HG03469 (cell line): Measurements from ENCODE around the gene YOD1.

Experiments
- ATAC-seq: cut with Tn5 transposase; IDR thresholded peaks from one replicate; pipeline ENCODE4 v1.9.1; 2021; ENCODE audit warnings: mild to moderate bottlenecking, moderate library complexity, moderate number of reproducible peaks; ENCODE audit not compliant: unreplicated experiment

YOD1 gene

DNA sequence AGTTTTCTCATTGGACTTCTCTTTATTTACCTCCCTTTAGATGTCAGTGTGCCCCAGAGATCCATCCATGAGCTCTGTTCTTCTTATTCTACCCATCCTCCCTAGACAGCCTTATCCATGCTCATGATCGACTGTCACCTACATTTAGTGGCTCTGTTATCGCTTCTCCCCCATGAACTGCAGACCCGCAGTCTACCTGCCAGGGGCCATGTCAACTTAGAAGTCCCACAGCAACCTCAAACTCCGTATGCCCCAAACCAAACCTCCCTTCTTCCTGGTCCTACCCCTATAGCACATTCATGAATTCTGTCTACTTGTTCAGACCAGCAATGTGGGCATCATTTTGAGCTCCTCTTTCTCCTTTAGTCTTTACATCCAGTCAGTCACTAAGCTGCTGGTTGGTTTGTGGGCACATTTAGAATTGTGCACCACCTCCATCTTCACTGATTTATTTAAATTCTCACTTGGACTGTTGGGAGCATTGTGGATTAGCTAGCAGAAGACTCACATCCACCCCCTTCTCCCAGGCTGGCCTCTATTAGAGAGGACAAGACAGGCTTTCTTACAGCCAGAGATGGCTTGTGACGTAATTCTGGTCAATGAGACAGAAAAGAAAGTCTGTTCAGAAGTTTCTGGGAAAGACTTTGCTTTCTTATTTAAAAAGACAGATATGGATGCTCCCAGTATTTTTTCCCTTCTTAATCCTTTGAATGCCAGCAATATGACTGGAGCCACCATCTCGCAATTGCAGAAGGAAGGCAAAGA lies 37.5 kb downstream of the YOD1 start:
- ATAC-seq = no peak

DNA sequence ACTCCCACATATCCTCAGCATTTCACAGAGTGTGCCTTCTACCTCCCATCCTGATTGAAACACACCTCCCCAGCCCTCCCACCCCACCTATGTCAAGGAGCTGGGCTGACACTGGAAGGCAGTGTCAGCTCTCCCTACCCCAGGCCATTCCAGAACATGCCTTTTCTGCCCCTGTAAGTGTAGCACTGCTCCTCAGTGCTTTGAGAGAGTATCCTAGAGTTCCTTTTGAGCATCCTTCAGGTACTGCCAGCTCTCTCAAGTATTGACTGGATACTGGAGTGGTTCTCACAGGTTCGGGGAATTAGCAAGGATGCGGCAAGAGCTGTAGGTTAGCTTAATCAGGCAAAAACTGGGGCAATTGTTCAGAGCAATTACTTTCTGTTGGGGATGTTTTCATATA lies 40.3 kb downstream of the YOD1 start:
- no peak for ATAC-seq

DNA sequence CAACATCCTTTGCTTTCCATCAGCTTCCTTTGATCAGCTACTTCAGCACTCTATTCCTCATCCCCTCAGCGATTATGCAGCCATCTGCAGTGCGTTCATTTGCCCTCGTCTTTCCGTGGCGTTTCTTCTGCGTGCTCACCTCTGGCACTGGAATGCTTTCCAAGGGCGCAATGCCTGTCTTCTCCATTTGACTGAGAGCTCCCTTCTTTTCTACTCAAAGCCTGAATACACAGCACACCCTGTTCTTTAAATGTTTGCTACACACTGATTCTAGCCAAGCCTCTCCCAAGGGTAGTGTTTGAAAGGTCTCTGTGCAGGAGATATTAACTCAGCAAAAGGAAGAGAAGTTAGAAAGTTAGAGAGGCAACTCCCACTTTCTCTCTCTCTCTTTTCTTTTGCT lies 41.1 kb downstream of the YOD1 start:
- ATAC-seq = no peak

DNA sequence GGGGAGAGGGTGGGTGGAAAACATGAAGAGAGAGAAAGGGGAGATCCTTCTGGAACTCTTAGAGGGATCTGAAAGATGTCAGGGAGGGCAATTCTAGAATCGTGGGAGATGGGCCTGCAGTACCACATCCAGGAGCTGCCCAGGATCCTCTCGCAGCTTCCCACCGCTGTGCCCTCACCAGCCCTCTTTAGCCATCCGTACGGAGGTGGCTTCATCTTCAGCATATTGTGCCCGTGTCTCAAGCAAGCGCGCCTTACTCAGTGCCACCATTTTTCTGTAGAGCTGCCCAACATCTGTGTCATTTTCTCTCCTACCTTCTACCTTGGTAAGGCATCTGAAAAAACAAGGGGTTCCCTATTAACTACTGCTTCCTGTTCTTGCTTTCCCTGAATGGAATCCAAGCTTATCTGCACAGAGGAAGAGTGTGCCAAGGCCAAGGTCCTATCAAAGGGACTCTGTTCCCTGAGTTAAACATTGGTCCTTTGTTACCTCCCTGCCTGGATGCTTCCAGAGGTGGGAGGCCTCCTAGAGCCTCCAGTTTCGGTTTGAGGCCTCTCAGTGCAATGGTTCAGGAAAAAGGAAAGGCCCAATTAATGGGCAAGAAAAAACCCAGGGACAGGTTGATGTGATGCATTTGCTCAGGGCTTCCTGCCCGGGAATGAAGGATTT lies 41.7 kb downstream of the YOD1 start:
- ATAC-seq = no peak

DNA sequence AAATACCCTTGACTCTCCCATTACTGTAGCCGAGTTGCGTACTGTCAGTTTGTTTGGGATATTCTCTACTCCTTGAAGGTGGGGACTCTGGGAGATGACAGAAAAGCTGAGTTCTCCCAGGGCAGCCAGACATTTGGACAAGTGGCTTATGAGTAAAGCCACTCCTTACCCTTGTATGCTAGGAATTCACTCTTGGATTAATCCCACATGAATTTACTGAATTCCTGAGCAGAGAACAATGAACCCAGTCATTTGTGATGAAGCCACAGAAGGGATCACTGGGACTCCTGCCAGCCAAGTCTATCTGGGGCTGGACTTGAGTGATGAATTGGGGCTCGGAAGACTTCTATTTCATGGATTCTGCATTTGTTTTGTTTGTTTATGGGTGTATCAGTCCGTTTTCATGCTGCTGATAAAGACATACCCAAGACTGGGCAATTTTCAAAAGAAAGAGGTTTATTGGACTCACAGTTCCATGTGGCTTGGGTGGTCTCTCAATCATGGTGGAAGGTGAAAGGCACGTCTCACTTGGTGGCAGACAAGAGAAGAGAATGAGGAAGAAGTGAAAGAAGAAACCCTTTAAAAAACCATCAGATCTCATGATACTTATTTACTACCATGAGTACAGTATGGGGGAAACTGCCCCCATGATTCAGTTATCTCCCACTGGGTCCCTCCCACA lies 43.5 kb downstream of the YOD1 start:
- no peak for ATAC-seq

DNA sequence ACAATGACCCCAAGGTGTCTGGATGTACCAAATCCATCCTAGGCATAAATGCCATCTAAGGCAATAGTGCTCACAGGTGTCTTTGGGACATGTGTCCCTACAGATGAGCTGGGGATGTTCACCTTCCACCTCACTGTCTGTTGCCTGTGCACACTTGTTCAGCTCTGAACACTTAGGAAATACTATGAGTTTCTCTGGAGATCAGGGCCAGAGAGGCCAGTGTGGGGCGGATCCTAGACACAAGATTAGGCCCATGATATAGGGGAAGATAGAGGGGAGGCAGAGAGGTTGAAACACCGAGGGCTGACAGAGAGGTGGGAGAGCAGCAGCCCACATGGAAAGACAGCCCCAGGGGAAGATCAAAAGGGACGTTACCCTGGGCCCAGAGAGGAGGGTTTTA lies 44.1 kb downstream of the YOD1 start:
- no peak for ATAC-seq

DNA sequence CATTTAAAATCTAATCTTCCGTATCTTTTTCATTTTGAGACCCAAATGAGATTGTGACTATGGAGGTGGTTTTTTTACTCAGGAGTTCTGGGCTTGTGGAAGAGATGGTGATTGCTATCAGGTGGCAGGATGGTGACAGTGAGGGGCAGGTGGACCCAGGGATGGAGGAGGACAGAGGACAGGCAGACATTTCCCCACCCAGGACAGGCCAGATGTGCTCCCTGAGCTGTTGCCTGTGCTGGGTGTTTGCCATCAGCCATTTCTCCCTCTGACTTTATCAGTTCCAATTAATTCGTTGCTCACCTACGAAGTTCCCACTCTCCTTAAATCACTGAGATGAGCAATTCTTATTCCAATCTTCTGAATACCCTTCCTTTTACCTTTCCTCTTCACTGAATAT lies 44.9 kb downstream of the YOD1 start:
- no peak for ATAC-seq

DNA sequence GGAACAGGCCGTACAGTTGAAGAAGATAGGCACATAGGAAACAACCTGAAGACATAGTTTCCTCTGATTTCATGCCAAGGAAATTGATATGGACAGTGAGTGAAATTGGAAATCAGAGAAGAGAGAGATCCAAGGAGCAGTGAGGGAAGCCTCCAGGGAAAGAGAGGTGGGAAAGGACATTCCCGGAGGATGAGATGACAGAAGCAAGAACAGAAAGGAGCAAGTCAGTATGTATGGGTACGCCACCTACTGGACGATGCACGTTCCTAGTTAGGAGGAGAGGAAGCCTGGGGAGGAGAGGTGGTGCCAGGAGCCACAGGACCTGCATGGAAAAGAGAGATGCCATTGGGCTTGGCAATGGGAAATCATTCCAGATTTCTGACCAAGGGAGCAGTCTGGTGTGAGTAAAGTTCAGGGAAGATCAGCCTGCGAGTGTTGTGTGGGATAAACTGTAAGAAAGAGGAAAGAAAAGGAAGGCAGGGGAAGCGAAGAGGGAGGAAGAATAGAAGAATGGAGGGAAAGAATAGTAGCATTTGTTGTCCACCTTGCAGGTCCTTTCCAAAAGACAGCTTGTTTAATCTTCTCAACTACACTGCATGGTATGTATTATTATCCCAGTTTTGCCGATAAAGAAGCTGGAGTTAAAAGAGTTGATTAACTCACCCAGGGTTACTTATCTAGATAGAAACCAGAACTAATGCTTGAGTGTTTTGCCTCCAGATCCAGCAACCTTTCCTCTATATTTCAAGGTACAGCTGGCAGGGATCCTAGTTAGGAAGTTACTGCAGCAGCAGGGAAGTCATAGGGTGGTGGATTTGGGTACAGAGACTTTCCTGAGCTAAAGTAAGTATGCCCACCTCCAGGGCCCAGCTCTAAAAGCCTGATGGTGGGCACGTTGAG lies 45.8 kb downstream of the YOD1 start:
- ATAC-seq = no peak

DNA sequence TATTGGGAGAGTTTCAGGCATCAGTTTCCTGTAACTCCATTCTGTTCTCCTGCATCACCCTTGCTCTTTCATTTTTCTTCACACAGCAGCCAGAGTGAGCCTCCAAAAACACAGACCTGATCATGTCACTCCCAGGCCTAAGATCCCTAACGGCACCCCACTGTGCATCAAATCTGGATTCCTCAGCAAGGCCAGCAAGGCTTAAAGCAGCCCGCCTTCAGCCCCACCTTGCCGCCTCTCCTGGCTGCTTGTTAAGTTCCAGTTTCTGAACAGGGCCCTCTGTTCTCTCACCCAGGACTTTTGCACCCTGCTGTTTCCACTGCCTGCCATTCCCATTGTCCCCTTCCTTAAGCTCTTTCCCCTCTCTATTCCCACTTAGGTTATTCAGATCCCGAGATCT lies 47.8 kb downstream of the YOD1 start:
- ATAC-seq = no peak

DNA sequence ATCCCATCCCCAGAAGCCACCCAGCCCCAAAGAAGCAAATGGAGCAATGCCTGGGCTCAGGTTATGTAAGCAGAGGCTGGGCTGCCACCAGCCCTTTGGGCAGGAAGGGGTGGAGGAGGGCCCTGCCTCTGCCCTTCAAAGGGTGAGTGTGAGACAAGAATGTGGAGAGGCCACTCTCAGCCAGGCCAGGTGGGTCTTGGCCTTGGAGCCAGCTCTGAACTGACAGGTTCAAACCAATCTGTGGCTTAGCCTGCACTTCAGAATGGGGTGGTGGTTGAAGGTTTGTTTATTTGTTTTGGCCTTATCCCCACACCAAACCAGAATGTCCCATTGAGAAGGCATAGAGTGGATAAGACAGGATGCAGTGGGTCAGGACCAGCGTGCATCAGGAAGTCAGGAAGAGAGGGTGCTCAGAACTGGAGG lies 48.3 kb downstream of the YOD1 start:
- ATAC-seq = no peak

DNA sequence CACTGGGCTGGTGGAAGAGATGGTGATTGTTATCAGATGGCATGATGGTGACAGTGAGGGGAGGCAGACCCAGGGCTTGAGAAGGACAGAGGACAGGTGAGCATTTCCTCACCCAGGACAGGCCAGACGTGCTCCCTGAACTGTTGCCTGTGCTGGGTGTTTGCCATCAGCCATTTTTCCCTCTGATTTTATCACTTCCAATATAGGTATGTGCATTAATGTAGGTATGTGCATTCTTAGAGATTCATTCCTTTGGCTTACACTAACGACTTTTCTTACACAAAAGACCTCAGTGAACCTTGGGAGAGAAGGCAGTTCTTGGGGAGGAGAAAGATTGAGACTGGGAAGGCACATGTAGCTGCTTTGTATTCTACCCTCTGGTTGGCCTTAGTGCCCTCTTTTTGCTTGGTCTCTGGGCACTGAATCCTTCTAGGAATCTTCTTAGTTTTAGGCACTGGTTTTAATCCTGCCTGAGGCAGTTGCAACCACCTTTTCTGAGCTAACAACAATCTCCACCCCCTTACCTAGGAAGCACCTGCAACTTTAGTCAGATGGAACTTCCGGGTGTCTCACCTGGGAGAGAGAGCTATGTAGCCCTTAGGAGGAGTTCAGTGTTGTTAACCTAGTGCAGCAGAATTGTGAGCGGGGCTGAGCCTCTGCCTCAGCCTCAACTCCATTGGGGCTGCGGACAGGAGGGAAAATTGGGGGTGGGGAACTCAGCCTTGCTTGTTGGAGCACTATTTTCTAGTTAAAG lies 49.3 kb downstream of the YOD1 start:
- no peak for ATAC-seq

DNA sequence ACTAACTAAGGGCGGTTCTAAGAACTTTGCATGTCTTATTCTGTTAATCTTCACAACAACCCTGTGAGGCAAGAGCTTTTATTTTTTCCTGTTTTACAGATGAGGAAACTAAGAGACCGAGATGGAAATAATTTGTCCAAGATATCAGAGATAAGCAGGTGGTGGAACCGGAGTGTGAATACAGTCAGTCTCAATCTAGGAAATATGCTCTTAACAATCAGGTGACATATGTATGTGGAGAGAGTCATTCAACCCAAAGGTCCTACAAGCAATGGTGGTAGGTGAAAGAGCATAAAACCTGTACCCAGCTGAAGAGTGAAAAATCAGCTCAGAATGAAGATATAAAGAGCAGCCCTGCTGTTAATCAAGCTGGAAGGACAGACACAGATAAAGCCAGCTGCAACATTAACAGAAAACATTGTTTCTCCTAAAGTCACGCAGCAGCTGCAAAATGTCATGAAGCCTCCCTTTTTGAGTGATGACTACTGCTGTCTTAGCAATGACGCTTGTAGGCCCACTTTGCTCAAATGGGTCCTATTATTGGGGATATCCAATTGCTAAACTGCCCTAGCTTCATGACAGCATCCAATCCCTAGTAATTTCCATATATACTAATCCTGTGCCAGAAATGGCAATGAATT lies 50.2 kb downstream of the YOD1 start:
- no peak for ATAC-seq

DNA sequence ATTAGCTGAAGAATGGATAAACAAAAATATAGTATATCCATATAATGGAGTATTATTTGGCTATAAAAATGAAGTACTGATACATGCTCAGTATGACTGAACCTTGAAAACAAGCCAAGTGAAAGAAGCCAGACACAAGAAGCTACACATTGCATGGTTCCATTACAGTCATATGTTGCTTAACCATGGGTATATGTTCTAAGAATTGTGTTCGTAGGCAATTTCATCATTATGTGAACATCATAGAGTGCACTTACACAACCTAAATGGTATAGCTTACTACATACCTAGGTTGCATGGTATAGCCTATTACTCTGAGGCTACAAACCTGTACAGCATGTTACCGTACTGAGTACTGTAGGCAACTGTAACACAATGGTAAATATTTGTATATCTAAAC lies 52.2 kb downstream of the YOD1 start:
- ATAC-seq = no peak
